Neural progenitor cell (in vitro differentiated cells): ENCODE data around the gene RAB1A.

ENCODE experiments used
- CTCF ChIP-seq: fragments of 200-600 bp; sonication (generic); IDR thresholded peaks from 2 replicates; pipeline ENCODE4 v1.5.1; 2017; ENCODE audit warnings: antibody characterized with exemption, mild to moderate bottlenecking
- EZH2 ChIP-seq: fragments of 200-600 bp; sonication (generic); IDR thresholded peaks from 2 replicates; pipeline ENCODE4 v1.6.1; 2017; ENCODE audit warnings: antibody characterized with exemption, mild to moderate bottlenecking, moderate library complexity

- no peak for TF ChIP-seq EZH2
- TF ChIP-seq CTCF = no peak
Measured at GRCh38 chr2:65050931-65051330, 79.0 kb downstream of the RAB1A start.
